ENCODE results near the gene CETN3. TPM values are rescaled to one million over a fixed set of nuclear protein-coding genes. Genes with fewer than 3 reads are reported as not detected.

Gene CETN3
- total RNA-seq: 8.2 and 15.7 TPM in 2 replicates

DNA sequence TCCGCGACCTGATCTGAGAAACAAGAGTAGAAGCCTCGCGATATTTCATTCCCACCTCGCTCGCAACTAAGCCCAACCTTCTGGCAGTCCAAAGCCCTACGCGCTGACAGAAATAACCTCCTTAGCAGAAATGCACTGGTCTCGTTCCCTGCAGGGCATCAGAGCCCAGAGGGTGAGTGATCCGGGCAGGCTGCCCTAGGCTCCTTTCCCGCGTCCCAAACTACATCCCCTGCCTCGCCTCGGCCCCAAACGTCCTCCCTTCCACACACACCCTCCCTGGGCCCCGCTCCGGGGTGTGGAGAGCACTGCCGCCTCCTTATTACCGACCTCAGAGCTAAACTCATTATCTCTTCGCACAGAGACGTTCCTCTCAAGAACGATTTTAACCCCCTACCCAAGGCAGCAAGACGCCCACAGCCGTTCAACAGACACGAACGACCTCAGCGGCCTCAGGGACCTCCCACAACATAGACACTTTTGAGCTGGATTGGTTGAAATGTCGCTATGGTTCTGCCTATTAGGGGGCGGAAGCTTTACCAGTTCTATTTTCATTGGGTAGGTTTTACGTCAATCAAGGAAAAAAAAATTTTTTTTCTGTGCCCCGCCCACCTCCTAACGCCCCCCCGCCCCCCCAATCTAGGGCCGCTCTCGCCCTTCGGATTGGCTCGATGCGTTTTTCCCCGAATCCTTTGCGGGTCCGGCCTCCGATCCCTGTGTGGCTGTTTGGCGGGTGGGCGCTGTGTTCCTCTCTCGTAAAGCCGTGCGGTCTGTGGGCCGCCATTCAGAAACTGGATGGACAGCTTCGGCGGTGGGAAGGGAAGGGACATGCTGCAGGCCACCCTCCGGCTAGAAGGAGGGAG is at the start of gene CETN3:
Gene CETN3 (minus strand): TSS at position 439 of the 860 bp plus-strand sequence. CDS start 95 bp downstream, at position 344.
- no peaks in the 10 kb centered on the region for H3K27me3 ChIP-seq (ENCODE audit: control insufficient read depth, insufficient read depth, low read length)
- peak within 1 kb of the TSS; percentile 73 for H3K4me3 ChIP-seq (ENCODE audit: low read depth, low read length)

DNA sequence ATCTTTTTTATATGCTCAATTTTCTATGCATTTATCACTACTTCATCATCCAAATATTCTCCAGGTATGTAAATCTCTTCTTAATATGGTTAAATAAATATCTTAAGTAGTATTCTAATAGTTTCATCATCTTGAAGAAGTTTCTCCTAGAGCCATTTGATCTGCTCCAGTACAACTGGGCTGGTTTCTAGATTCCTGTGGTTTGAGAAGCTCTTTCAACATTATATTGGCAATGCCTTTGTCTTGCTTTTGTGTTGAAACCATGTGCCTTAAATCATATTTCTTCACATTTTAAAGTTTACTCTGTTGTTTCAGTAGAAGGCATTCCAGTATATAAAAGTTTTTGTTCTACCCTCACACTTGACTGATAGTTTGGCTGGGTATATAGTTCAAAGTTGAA is 37.4 kb upstream of the CETN3 start:
- FAIRE-seq (no peak), DNase-seq (ENCODE audit: low read depth) (no peak)
- TF ChIP-seq, protein P1, sequence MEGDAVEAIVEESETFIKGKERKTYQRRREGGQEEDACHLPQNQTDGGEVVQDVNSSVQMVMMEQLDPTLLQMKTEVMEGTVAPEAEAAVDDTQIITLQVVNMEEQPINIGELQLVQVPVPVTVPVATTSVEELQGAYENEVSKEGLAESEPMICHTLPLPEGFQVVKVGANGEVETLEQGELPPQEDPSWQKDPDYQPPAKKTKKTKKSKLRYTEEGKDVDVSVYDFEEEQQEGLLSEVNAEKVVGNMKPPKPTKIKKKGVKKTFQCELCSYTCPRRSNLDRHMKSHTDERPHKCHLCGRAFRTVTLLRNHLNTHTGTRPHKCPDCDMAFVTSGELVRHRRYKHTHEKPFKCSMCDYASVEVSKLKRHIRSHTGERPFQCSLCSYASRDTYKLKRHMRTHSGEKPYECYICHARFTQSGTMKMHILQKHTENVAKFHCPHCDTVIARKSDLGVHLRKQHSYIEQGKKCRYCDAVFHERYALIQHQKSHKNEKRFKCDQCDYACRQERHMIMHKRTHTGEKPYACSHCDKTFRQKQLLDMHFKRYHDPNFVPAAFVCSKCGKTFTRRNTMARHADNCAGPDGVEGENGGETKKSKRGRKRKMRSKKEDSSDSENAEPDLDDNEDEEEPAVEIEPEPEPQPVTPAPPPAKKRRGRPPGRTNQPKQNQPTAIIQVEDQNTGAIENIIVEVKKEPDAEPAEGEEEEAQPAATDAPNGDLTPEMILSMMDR (IDR thresholded peaks at IDR 0.05; ENCODE audit: insufficient read depth, low read length, severe bottlenecking): no peak
- Histone ChIP-seq H3K4me3 (ENCODE audit: low read depth, low read length) (no peak overlapping the region), H3K27me3 (ENCODE audit: control insufficient read depth, insufficient read depth, low read length) (no peaks in the 10 kb centered on the region), H3K36me3 (ENCODE audit: control insufficient read depth, insufficient read depth, low read length) (no peaks in the 10 kb centered on the region)

More for the DNA sequence above, at the start of gene CETN3:
- peak; percentile 86 for DNase-seq (ENCODE audit: low read depth)
- FAIRE-seq: no peak
- TF ChIP-seq, protein P1 (IDR thresholded peaks at IDR 0.05; ENCODE audit: insufficient read depth, low read length, severe bottlenecking): no peak
- H3K36me3 ChIP-seq (ENCODE audit: control insufficient read depth, insufficient read depth, low read length): no peaks in the 10 kb centered on the region

DNA sequence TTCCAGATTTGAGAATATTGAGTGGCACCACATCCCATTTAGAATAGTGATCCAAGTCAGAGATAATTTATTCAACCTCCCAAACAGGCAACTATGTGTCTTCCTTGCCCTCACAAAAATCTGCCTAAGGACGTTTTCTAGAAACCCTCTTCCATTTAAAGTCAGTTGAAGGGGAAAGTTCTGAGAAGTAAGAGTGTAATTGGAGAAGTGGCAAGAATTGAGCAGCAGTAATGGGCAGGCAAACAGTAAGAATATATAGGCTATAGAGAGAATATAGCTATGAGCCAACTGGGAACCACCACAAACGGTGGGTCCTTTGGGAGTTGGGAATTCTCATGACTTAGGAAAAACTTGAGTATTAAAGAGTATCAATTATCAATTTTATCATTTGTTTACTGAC is 31.1 kb upstream of the CETN3 start:
- H3K27me3 ChIP-seq (ENCODE audit: control insufficient read depth, insufficient read depth, low read length): peaks cover 1% of the 10 kb centered on the region
- FAIRE-seq (no peak), DNase-seq (ENCODE audit: low read depth) (no peak)
- TF ChIP-seq, protein P1 (IDR thresholded peaks at IDR 0.05; ENCODE audit: insufficient read depth, low read length, severe bottlenecking): no peak
- no peak overlapping the region for H3K4me3 ChIP-seq (ENCODE audit: low read depth, low read length)
- no peaks in the 10 kb centered on the region for H3K36me3 ChIP-seq (ENCODE audit: control insufficient read depth, insufficient read depth, low read length)

DNA sequence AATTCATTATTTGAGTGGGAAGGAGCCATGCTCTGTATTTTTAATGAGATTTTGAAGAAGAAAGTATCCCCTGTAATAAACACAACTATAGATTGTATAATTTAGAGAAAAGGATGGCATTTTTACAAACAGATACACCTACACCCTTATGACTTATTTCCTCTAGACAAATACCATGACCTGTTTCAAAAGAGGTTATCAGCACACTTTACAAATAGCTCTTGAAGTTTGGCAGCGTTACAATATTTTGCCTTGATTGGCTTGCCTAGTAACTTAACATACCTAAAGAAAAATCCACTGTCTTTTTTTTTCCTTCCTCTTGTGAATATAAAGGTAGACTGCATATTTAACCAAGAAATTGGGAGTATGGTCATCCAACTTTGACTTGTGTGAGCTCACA is 28.5 kb upstream of the CETN3 start:
- peak; percentile 67 for DNase-seq (ENCODE audit: low read depth)
- Histone ChIP-seq H3K36me3 (ENCODE audit: control insufficient read depth, insufficient read depth, low read length) (no peaks in the 10 kb centered on the region), H3K27me3 (ENCODE audit: control insufficient read depth, insufficient read depth, low read length) (peaks cover 1% of the 10 kb centered on the region), H3K4me3 (ENCODE audit: low read depth, low read length) (no peak overlapping the region)
- FAIRE-seq: no peak
- TF ChIP-seq, protein P1 (IDR thresholded peaks at IDR 0.05; ENCODE audit: insufficient read depth, low read length, severe bottlenecking): no peak

DNA sequence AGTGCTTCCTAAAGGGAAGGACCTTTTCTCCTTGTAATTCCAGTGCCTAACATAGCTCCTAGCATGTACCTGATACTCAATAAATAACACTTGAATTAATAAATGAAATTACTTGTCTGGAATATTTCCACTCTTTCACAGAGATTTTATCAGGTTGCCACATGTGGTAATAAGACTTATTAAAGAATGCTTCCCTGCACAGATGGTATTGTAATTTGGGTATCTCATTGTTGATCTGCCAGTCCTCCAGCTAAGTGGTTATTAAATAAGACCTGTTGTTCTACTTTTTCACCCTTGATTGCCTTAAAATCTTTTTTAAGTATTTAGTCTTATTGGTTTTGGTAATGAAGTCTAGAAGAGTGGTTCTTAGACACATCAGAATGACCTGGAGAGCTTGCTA is 28.1 kb upstream of the CETN3 start:
- H3K4me3 ChIP-seq (ENCODE audit: low read depth, low read length): no peak overlapping the region
- no peaks in the 10 kb centered on the region for H3K36me3 ChIP-seq (ENCODE audit: control insufficient read depth, insufficient read depth, low read length)
- no peak for FAIRE-seq

More for the DNA sequence above, 28.1 kb upstream of the CETN3 start:
- DNase-seq (ENCODE audit: low read depth): no peak
- H3K27me3 ChIP-seq (ENCODE audit: control insufficient read depth, insufficient read depth, low read length): peaks cover 1% of the 10 kb centered on the region
- TF ChIP-seq, protein P1 (IDR thresholded peaks at IDR 0.05; ENCODE audit: insufficient read depth, low read length, severe bottlenecking): no peak

All from bronchial epithelial cell (primary cell).